ENCODE data around the gene PDS5B. TPM values are rescaled to one million over a fixed set of nuclear protein-coding genes. Genes with fewer than 3 reads are reported as not detected.

PDS5B gene
- total RNA-seq, 4 donors from 2014 or later, result 37.1 to 78.9 (median 44.9) TPM

- TF ChIP-seq POLR2AphosphoS5 (IDR thresholded peaks at IDR 0.05) (no peak), POLR2A (IDR thresholded peaks at IDR 0.05) (no peak), CTCF (IDR thresholded peaks at IDR 0.05) (no peak), EP300 (IDR thresholded peaks at IDR 0.05) (no peak)
- H3K9me3 ChIP-seq, result peaks cover 0 to 7% (median 0%) of the 10 kb centered on the region in 3 donors
- H3K27ac ChIP-seq, result no peak overlapping the region
- no peak for ATAC-seq
- no peaks in the 10 kb centered on the region for H3K27me3 ChIP-seq
- H3K4me1 ChIP-seq, result peaks cover 0 to 50% (median 6%) of the 10 kb centered on the region in 3 donors
- no peak overlapping the region for H3K4me3 ChIP-seq
- H3K36me3 ChIP-seq, result no peaks in the 10 kb centered on the region
Measured at GRCh38 chr13:32594157-32594738, 8.0 kb downstream of the PDS5B start.

- Histone ChIP-seq H3K4me3 (no peak overlapping the region), H3K9me3 (peaks cover 0 to 7% (median 0%) of the 10 kb centered on the region in 3 donors), H3K36me3 (no peaks in the 10 kb centered on the region), H3K27ac (no peak overlapping the region), H3K4me1 (peaks cover 0 to 47% (median 6%) of the 10 kb centered on the region in 3 donors), H3K27me3 (no peaks in the 10 kb centered on the region)
- TF ChIP-seq POLR2AphosphoS5 (IDR thresholded peaks at IDR 0.05) (no peak), POLR2A (IDR thresholded peaks at IDR 0.05) (no peak), CTCF (IDR thresholded peaks at IDR 0.05) (no peak), EP300 (IDR thresholded peaks at IDR 0.05) (no peak)
- 77 to 93% methylated on average over 2 of the region's 2 CpGs for WGBS, 2 donors (ENCODE audit: low coverage in 1 of 2)
- ATAC-seq, result no peak
Measured at GRCh38 chr13:32595306-32595705, 9.1 kb downstream of the PDS5B start.

GRCh38 chr13:32600890-32601289 is 14.6 kb downstream of the PDS5B start:
- peaks cover 0 to 23% (median 3%) of the 10 kb centered on the region in 3 donors for H3K4me1 ChIP-seq
- peaks cover 0 to 7% (median 0%) of the 10 kb centered on the region in 3 donors for H3K9me3 ChIP-seq
- no peak for ATAC-seq
- 72 to 75% methylated on average over 2 of the region's 2 CpGs for WGBS, 2 donors (ENCODE audit: low coverage in 1 of 2)
- TF ChIP-seq POLR2AphosphoS5 (IDR thresholded peaks at IDR 0.05), result no peak
- no peak for TF ChIP-seq POLR2A (IDR thresholded peaks at IDR 0.05)
- TF ChIP-seq EP300 (IDR thresholded peaks at IDR 0.05), result no peak
- TF ChIP-seq CTCF (IDR thresholded peaks at IDR 0.05), result no peak
- no peaks in the 10 kb centered on the region for H3K36me3 ChIP-seq
- H3K4me3 ChIP-seq, result no peak overlapping the region
- no peaks in the 10 kb centered on the region for H3K27me3 ChIP-seq
- H3K27ac ChIP-seq, result no peak overlapping the region

- TF ChIP-seq POLR2AphosphoS5 (IDR thresholded peaks at IDR 0.05) (no peak), CTCF (IDR thresholded peaks at IDR 0.05) (no peak), POLR2A (IDR thresholded peaks at IDR 0.05) (no peak), EP300 (IDR thresholded peaks at IDR 0.05) (no peak)
- ATAC-seq, result no peak
- Histone ChIP-seq H3K9me3 (peaks cover 0 to 11% (median 0%) of the 10 kb centered on the region in 3 donors), H3K36me3 (no peaks in the 10 kb centered on the region), H3K4me1 (peaks cover 0 to 21% (median 0%) of the 10 kb centered on the region in 3 donors), H3K27ac (no peak overlapping the region), H3K27me3 (no peaks in the 10 kb centered on the region), H3K4me3 (no peak overlapping the region)
- WGBS, 2 donors (ENCODE audit: low coverage in 1 of 2), result 50% methylated on average over 1 of the region's 1 CpG; no CpG with 5 or more reads in 1 of the 2 donors
Measured at GRCh38 chr13:32609428-32609827, 23.2 kb downstream of the PDS5B start.

- no peak for ATAC-seq
- 92 to 100% methylated on average over 1 of the region's 1 CpG for WGBS, 2 donors (ENCODE audit: low coverage in 1 of 2)
- no peaks in the 10 kb centered on the region for H3K36me3 ChIP-seq
Measured at GRCh38 chr13:32610538-32610937, 24.3 kb downstream of the PDS5B start.

More at GRCh38 chr13:32610538-32610937, 24.3 kb downstream of the PDS5B start:
- TF ChIP-seq CTCF (IDR thresholded peaks at IDR 0.05) (no peak), EP300 (IDR thresholded peaks at IDR 0.05) (no peak), POLR2AphosphoS5 (IDR thresholded peaks at IDR 0.05) (no peak), POLR2A (IDR thresholded peaks at IDR 0.05) (no peak)
- H3K27me3 ChIP-seq, result no peaks in the 10 kb centered on the region
- peaks cover 0 to 11% (median 0%) of the 10 kb centered on the region in 3 donors for H3K9me3 ChIP-seq
- peaks cover 0 to 23% (median 0%) of the 10 kb centered on the region in 3 donors for H3K4me1 ChIP-seq
- H3K27ac ChIP-seq, result no peak overlapping the region
- no peak overlapping the region for H3K4me3 ChIP-seq

Data from gastroesophageal sphincter (tissue), 4 donors.